Ishikawa (cell line): Measurements from ENCODE around the gene HIF1AN.

Experiments
- CEBPB ChIP-seq: IDR thresholded peaks from 2 replicates; pipeline ENCODE4 v1.6.1; 2012
- CREB1 ChIP-seq: IDR thresholded peaks from 2 replicates; pipeline ENCODE4 v1.6.1; 2012; ENCODE audit warnings: low read depth
- RAD21 ChIP-seq: IDR thresholded peaks from 2 replicates; pipeline ENCODE4 v1.6.1; 2012; ENCODE audit warnings: low read depth
- REST ChIP-seq: IDR thresholded peaks from 2 replicates; pipeline ENCODE4 v1.6.1; 2012; ENCODE audit warnings: low read depth, mild to moderate bottlenecking
- TAF1 ChIP-seq: IDR thresholded peaks from 2 replicates; pipeline ENCODE4 v1.6.1; 2012; ENCODE audit warnings: low read depth, mild to moderate bottlenecking
- TCF12 ChIP-seq: IDR thresholded peaks from 2 replicates; pipeline ENCODE4 v1.6.1; 2012; ENCODE audit warnings: low read depth
- TEAD4 ChIP-seq: IDR thresholded peaks from 2 replicates; pipeline ENCODE4 v1.6.1; 2012

- TF ChIP-seq TCF12 (no peak), TAF1 (no peak), CREB1 (no peak), TEAD4 (no peak), RAD21 (no peak), REST (no peak), CEBPB (no peak)
Measured at GRCh38 chr10:100515612-100516011, 20.1 kb upstream of the HIF1AN start.
